Activated CD4-positive, alpha-beta memory T cell treated with anti-CD3 and anti-CD28 coated beads, Interleukin-2, amount 10 ng/mL, durations not matched to agents 7 days and 5 days (primary cell): ENCODE data around the gene MSH2. TPM values are rescaled to one million over a fixed set of nuclear protein-coding genes. Genes with fewer than 3 reads are reported as not detected.
"Not testable (repeated sequence)": the region's sequence is repeated elsewhere in the genome, so short reads cannot be mapped to it uniquely, and the experiment has no call there.

Source experiments
- CTCF ChIA-PET: fragments of 350-600 bp; sonication (Branson Sonifier 250); formaldehyde crosslinking; loops from one replicate; lab custom pipeline; 2021; ENCODE audit warnings: antibody characterized with exemption, inconsistent platforms; lab: Charles Lee
- POLR2A ChIA-PET: fragments of 350-600 bp; sonication (Branson Sonifier 250); formaldehyde crosslinking; loops from one replicate; lab custom pipeline; 2021; ENCODE audit warnings: antibody characterized with exemption; lab: Charles Lee
- DNase-seq: peaks from one replicate; pipeline ENCODE4 v3.0.0-alpha.2; 2020
- H3K27ac Mint-ChIP-seq: one replicate; pipeline ENCODE4 v1.8.0; 2021; ENCODE audit warnings: mild to moderate bottlenecking, mixed read lengths
- H3K27me3 Mint-ChIP-seq: one replicate; pipeline ENCODE4 v1.8.0; 2021; ENCODE audit warnings: mixed read lengths
- H3K36me3 Mint-ChIP-seq: one replicate; pipeline ENCODE4 v1.8.0; 2021; ENCODE audit warnings: low read depth, mixed read lengths
- H3K4me1 Mint-ChIP-seq: one replicate; pipeline ENCODE4 v1.8.0; 2021; ENCODE audit warnings: mixed read lengths
- H3K4me3 Mint-ChIP-seq: one replicate; pipeline ENCODE4 v1.8.0; 2021; ENCODE audit warnings: mild to moderate bottlenecking, mixed read lengths
- H3K9me3 Mint-ChIP-seq: one replicate; pipeline ENCODE4 v1.8.0; 2021; ENCODE audit warnings: mixed read lengths
- total RNA-seq, 2 experiments: library from RNA; stranded (reverse); gene quantifications; one replicate each; pipeline ENCODE4 v1.2.3, GENCODE V29; 2021

The MSH2 gene
- total RNA-seq, 2 experiments from 2014 or later, result 39.0 to 39.3 TPM

DNA sequence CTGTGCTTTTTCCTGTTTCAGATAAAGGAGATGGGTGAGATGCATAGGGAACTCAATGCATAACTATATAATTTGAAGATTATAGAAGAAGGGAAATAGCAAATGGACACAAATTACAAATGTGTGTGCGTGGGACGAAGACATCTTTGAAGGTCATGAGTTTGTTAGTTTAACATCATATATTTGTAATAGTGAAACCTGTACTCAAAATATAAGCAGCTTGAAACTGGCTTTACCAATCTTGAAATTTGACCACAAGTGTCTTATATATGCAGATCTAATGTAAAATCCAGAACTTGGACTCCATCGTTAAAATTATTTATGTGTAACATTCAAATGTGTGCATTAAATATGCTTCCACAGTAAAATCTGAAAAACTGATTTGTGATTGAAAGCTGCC lies 16.4 kb upstream of the MSH2 start:
- H3K9me3 Mint-ChIP-seq, result no peaks in the 10 kb centered on the region
- POLR2A ChIA-PET, result no interaction called here

DNA sequence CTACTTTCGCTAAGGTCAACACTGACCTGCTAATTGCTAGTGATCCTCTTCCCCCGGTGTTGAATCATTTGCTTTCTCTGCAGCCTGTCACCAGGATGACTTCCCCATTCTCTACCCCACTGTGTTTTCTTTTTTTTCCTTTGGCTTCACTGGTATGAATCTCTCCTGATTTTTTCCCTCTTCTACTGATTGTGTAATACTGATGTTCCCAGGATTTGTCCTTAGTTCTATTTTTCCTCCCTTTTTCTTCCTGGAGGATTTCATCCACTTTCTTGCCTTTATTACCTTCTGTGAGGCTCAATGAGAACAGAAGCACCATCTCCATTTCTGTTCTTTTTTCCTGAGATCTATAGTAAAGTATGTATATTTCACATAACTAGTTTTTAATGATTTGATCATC lies 14.1 kb upstream of the MSH2 start:
- Mint-ChIP-seq H3K36me3 (no peaks in the 10 kb centered on the region), H3K9me3 (no peaks in the 10 kb centered on the region), H3K27me3 (peaks cover 25% of the 10 kb centered on the region), H3K4me1 (no peaks in the 10 kb centered on the region), H3K27ac (no peak overlapping the region), H3K4me3 (no peak overlapping the region)
- ChIA-PET POLR2A (no interaction called here), CTCF (interaction anchor here (0.7 to 2.6 kb wide), 20 partner anchors 10 to 400 kb away, joined by 3 to 52 read pairs (median 5); partner anchors contain the start of gene MSH2)
- no peak for DNase-seq

More for the DNA sequence above, 16.4 kb upstream of the MSH2 start:
- DNase-seq, result no peak
- CTCF ChIA-PET, result interaction anchor here (0.7 to 2.6 kb wide), 8 partner anchors 9 to 506 kb away, joined by 3 to 52 read pairs (median 3); partner anchors contain the start of gene MSH2
- H3K4me3 Mint-ChIP-seq, result no peak overlapping the region
- H3K4me1 Mint-ChIP-seq, result no peaks in the 10 kb centered on the region
- no peak overlapping the region for H3K27ac Mint-ChIP-seq
- H3K36me3 Mint-ChIP-seq, result no peaks in the 10 kb centered on the region
- H3K27me3 Mint-ChIP-seq, result peaks cover 25% of the 10 kb centered on the region

DNA sequence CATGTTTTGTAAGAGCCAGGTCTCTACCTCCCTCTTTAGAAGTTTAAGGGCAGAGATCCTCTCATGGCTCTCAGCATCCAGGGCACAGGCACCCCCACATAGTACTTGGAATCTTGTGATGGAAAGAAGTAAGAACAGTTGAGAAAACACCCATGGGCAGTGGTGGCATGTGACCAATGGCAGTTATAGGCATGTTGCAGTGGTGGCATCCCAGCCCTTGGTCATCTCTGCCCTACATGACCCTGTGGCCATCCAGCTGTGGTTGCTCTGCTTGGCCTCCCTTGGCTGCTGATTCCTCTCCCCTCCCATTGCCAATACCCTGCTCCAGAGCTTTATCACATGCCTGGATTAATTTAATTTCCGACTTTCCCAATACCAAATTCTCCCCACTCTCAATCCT lies 13.3 kb upstream of the MSH2 start:
- no peaks in the 10 kb centered on the region for H3K4me1 Mint-ChIP-seq
- no peak overlapping the region for H3K27ac Mint-ChIP-seq
- no peak overlapping the region for H3K4me3 Mint-ChIP-seq
- H3K36me3 Mint-ChIP-seq, result no peaks in the 10 kb centered on the region
- CTCF ChIA-PET, result interaction anchor here (0.6 kb wide), 1 partner anchor 51 kb away, joined by 5 read pairs; no protein-coding TSS in a partner anchor
- no peaks in the 10 kb centered on the region for H3K9me3 Mint-ChIP-seq
- H3K27me3 Mint-ChIP-seq, result peaks cover 25% of the 10 kb centered on the region
- no peak for DNase-seq
- POLR2A ChIA-PET, result no interaction called here

DNA sequence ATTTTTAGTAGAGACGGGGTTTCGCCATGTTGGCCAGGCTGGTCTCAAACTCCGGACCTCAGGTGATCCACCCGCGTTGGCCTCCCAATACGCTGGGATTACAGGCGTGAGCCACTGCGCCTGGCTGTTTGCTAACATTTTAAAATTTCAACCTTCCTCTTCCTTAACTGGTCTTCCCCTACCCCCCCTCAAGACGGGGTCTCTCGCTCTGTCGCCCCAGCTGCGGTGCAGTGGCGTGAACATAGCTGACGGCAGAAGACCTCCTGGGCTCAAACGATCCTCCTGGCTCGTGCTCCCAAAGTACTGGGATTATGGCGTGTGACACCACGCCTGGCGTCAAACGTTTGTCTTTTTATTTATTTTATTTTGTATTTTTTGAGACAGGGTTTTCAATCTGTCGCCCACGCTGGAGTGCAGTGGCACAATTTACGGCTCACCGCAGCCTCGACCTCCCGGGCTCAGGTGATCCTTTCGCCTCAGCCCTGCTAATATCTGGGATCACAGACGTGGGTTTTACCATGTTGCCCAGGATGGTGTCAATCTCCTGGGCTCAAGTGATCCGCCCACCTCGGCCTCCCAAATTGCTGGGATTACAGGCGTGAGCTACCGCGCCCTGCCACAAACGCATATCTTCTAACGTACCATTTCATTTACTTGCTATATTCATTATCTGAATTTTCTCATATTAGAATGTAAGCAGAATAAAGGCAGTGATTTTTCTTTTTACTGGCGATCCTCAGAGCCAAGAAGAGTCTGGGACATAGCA lies 984 bp upstream of the MSH2 start:
- no peaks in the 10 kb centered on the region for H3K27me3 Mint-ChIP-seq
- peaks cover 31% of the 10 kb centered on the region for H3K4me1 Mint-ChIP-seq
- DNase-seq, result no peak
- POLR2A ChIA-PET, result interaction anchor here (1.0 to 2.0 kb wide), 3 partner anchors 14 to 505 kb away, joined by 3 to 15 read pairs (median 4); partner anchors contain the start of gene FBXO11
- peak overlapping the region; percentile 82 for H3K27ac Mint-ChIP-seq
- H3K36me3 Mint-ChIP-seq, result peaks cover 26% of the 10 kb centered on the region
- CTCF ChIA-PET, result interaction anchor here (0.6 to 3.7 kb wide), 6 partner anchors 14 to 505 kb away, joined by 3 to 35 read pairs (median 4); no protein-coding TSS in a partner anchor
- peaks cover 3% of the 10 kb centered on the region for H3K9me3 Mint-ChIP-seq
- peak overlapping the region; percentile 94 for H3K4me3 Mint-ChIP-seq

DNA sequence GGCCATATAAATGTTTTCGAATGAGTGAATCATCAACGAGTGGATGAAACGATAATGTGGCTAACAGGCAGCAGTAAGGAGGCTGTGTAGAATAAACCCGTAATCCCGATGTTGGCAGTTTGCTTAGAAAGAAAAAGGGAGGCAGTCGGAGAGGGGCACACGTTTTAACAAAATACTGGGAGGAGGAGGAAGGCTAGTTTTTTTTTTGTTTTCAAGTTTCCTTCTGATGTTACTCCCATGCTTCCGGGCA lies 476 bp upstream of the MSH2 start:
- Mint-ChIP-seq H3K36me3 (peaks cover 31% of the 10 kb centered on the region), H3K4me3 (peak overlapping the region; percentile 94), H3K4me1 (peaks cover 35% of the 10 kb centered on the region), H3K27ac (peak overlapping the region; percentile 82), H3K9me3 (peaks cover 3% of the 10 kb centered on the region), H3K27me3 (no peaks in the 10 kb centered on the region)
- CTCF ChIA-PET, result interaction anchor here (0.6 to 3.7 kb wide), 8 partner anchors 15 to 504 kb away, joined by 3 to 35 read pairs (median 4); no protein-coding TSS in a partner anchor
- POLR2A ChIA-PET, result interaction anchor here (0.6 to 2.3 kb wide), 8 partner anchors 14 to 911 kb away, joined by 3 to 15 read pairs (median 4); partner anchors contain the start of genes FBXO11 and MSH6
- DNase-seq, result no peak

DNA sequence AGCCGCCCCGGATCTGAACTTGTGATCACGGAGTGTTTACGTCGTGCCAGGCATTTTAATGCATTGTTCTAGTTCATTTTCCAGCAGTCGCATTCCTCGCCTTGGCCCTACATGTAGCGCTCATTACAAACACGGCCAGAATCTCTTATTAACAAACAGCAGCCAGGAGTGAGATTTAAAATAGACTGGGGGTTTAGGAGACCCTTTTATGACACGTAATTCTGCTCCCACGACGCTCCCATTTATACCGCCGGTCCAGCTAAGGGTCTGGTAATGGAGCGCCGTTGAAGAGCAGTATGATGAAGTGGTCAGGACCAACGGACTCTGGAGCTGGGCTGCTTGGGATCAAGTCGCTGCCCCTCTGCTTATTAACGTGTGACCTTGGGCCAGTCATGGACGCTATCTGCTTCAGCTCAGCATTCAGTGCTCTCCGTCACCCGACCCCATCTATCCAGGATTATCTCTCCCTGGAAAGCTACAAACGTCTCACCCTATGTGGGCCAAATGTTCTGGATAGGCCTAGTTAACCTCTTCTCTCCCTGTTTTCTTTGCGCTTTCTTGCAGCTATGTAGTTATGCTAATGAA lies 745 bp downstream of the MSH2 start:
- peaks cover 41% of the 10 kb centered on the region for H3K36me3 Mint-ChIP-seq
- peaks cover 3% of the 10 kb centered on the region for H3K9me3 Mint-ChIP-seq
- H3K4me3 Mint-ChIP-seq, result peak overlapping the region; percentile 94
- CTCF ChIA-PET, result interaction anchor here (1.1 to 3.7 kb wide), 4 partner anchors 16 to 364 kb away, joined by 3 to 35 read pairs (median 10); no protein-coding TSS in a partner anchor
- DNase-seq, result no peak
- POLR2A ChIA-PET, result interaction anchor here (0.6 to 2.3 kb wide), 6 partner anchors 9 to 461 kb away, joined by 3 to 13 read pairs (median 3); partner anchors contain the start of gene MSH6
- peaks cover 40% of the 10 kb centered on the region for H3K4me1 Mint-ChIP-seq
- H3K27me3 Mint-ChIP-seq, result no peaks in the 10 kb centered on the region
- peak overlapping the region; percentile 82 for H3K27ac Mint-ChIP-seq

DNA sequence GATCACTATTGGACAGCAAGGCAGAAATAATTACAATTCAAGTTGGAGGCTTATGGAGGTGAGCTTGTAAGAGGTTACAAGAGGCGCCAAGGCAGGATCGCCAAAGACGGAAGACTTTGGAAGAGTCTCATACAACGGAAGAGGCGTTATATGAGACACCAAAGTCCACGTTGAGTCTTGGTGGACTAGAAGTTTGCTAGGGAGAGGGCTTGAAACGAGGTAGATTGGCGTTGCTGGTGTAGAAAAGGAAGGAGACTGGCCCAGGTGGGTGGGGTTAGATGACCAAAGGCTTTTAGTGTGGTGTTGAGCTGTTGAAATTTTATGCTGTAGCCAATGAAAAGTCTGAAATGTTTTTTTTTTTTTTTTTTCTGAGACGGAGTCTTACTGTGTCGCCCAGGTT lies 1.4 kb downstream of the MSH2 start:
- Mint-ChIP-seq H3K4me3 (peak overlapping the region; percentile 94), H3K27ac (no peak overlapping the region), H3K9me3 (peaks cover 3% of the 10 kb centered on the region), H3K36me3 (peaks cover 43% of the 10 kb centered on the region), H3K4me1 (peaks cover 40% of the 10 kb centered on the region), H3K27me3 (no peaks in the 10 kb centered on the region)
- no peak for DNase-seq
- POLR2A ChIA-PET, result interaction anchor here (0.7 to 2.3 kb wide), 4 partner anchors 8 to 379 kb away, joined by 3 to 13 read pairs (median 4); partner anchors contain the start of gene MSH6
- CTCF ChIA-PET, result interaction anchor here (1.1 to 3.7 kb wide), 3 partner anchors 17 to 363 kb away, joined by 3 to 35 read pairs (median 12); no protein-coding TSS in a partner anchor

DNA sequence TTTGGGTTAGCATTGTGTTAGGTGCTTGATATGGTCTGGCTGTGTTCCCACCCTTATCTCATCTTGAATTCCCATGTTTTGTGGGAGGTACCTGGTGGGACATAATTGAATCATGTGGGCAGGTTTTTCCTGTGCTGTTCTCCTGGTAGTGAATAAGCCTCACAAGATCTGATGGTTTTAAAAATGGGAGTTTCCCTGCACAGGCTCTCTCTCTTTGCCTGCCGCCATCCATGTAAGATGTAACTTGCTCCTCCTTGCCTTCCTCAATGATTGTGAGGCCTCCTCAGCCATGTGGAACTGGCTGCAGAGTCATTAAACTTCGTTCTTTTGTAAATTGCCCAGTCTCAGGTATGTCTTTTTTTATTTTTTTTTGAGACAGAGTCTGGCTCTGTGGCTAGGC lies 2.8 kb downstream of the MSH2 start:
- Mint-ChIP-seq H3K9me3 (peaks cover 3% of the 10 kb centered on the region), H3K36me3 (peaks cover 46% of the 10 kb centered on the region), H3K4me3 (no peak overlapping the region), H3K27ac (no peak overlapping the region), H3K27me3 (no peaks in the 10 kb centered on the region), H3K4me1 (peaks cover 43% of the 10 kb centered on the region)
- ChIA-PET CTCF (no interaction called here), POLR2A (no interaction called here)
- DNase-seq, result no peak

DNA sequence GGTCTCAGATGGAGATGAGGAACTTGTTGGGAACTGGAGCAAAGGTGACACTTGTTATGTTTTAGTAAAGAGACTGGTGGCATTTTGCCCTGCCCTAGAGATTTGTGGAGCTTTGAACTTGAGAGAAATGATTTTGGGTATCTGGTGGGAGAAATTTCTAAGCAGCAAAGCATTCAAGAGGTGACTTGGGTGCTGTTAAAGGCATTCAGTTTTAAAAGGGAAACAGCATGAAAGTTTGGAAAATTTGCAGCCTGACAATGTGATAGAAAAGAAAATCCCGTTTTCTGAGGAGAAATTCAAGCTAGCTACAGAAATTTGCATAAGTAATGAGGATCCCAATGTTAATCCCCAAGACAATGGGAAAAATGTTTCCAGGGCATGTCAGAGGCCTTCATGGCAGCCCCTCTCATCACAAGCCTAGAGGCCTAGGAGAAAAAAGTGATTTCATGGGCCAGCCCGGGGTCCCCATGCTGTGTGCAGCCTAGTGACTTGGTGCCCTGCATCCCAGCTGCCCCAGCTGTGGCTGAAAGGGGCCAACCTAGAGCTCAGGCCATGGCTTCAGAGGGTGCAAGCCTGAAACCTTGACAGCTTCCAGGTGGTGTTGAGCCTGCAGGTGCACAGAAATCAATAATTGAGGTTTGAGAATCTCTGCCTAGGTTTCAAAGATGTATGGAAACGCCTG lies 3.8 kb downstream of the MSH2 start:
- Mint-ChIP-seq H3K36me3 (peaks cover 50% of the 10 kb centered on the region), H3K4me1 (peaks cover 43% of the 10 kb centered on the region)
- H3K27ac Mint-ChIP-seq, CTCF ChIA-PET, H3K4me3 Mint-ChIP-seq, H3K27me3 Mint-ChIP-seq, DNase-seq, POLR2A ChIA-PET, H3K9me3 Mint-ChIP-seq: not testable (repeated sequence)

DNA sequence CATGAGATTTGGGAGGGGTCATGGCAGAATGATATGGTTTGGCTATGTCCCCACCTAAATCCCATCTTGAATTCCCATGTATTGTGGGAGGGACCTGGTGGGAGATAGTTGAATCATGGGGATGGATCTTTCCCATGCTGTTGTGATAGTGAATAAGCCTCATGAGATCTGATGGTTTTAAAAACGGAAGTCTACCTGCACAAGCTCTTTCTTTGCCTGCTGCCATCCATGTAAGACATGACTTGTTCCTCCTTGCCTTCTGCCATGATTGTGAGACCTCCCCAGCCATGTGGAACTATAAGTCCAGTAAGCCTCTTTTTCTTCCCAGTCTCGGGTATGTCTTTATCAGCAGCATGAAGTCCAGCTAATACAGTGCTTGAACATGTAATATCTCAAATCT lies 5.0 kb downstream of the MSH2 start:
- CTCF ChIA-PET, result interaction anchor here (0.7 kb wide), 1 partner anchor 113 kb away, joined by 3 read pairs; no protein-coding TSS in a partner anchor
- H3K27ac Mint-ChIP-seq, H3K4me3 Mint-ChIP-seq, H3K9me3 Mint-ChIP-seq, POLR2A ChIA-PET, DNase-seq, H3K27me3 Mint-ChIP-seq: not testable (repeated sequence)
- Mint-ChIP-seq H3K4me1 (peaks cover 35% of the 10 kb centered on the region), H3K36me3 (peaks cover 56% of the 10 kb centered on the region)

DNA sequence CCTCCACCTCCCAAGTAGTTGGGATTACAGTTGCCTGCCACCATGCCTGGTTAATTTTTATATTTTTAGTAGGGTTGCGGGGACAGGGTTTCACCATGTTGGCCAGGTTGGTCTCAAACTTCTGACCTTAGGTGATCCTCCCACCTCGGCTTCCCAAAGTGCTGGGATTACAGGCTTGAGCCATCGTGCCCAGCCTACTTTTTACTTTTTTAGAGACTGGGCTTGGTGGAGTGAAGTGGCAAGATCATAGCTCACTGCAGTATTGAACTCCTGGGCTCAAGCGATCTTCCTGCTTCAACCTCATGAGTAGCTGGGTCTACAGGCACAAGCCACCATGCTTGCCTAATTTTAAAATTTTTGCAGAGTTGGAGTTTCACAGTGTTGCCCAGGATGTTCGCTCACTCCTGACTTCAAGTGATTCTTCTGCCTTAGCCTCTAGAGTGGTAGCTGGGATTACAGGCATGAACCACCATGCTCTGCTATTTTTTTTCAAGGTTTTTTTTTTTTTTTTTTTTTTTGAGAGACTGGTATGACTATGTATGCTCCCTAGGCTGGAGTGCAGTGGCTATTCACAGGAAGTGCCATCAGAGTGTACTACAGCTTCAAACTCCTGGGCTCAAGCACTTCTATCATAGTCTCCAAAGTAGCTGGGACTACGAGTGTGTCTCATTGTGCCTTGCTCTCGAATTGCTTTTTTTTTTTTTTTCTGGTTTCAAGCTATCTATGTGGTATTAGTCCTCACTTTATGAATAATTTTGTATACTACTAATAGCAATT lies 11.9 kb downstream of the MSH2 start:
- no peak for DNase-seq
- CTCF ChIA-PET, result interaction anchor here (0.7 to 1.7 kb wide), 4 partner anchors 26 to 1417 kb away, joined by 3 to 7 read pairs (median 4); no protein-coding TSS in a partner anchor
- H3K27ac Mint-ChIP-seq, result no peak overlapping the region

DNA sequence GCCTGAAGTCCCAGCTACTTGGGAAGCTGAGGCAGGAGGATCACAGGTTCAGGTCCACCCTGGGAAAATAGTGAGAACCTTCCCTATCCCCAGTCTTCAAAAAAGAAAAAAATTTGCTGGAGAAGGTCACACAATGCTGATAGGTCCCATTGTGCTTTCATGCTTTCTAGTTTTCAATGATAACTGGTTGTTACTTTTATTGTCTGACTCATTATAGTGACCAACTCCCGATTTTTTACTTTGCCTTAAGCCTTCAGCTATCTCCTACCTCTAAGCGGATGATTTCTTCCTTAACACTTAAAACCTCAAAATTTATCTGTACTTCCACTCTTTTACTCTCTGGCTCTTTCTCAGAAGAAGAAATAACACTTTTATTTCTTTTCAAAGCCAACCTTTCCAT lies 17.3 kb downstream of the MSH2 start:
- Mint-ChIP-seq H3K27ac (no peak overlapping the region), H3K36me3 (peaks cover 21% of the 10 kb centered on the region), H3K4me3 (no peak overlapping the region), H3K9me3 (no peaks in the 10 kb centered on the region), H3K27me3 (no peaks in the 10 kb centered on the region), H3K4me1 (no peaks in the 10 kb centered on the region)
- DNase-seq, result no peak
- ChIA-PET POLR2A (interaction anchor here (1.4 kb wide), 1 partner anchor 17 kb away, joined by 3 read pairs; no protein-coding TSS in a partner anchor), CTCF (no interaction called here)

More for the DNA sequence above, 11.9 kb downstream of the MSH2 start:
- no peaks in the 10 kb centered on the region for H3K27me3 Mint-ChIP-seq
- peaks cover 38% of the 10 kb centered on the region for H3K36me3 Mint-ChIP-seq
- POLR2A ChIA-PET, result interaction anchor here (0.6 kb wide), 1 partner anchor 96 kb away, joined by 4 read pairs; no protein-coding TSS in a partner anchor
- no peak overlapping the region for H3K4me3 Mint-ChIP-seq
- no peaks in the 10 kb centered on the region for H3K9me3 Mint-ChIP-seq
- peaks cover 4% of the 10 kb centered on the region for H3K4me1 Mint-ChIP-seq
